SK-N-SH treated with all-trans-retinoic acid at 6 μM for 48 hours (cell line): ENCODE data around the gene ADAM10.

Experiments used
- ARNTL ChIP-seq: fragments of 450-650 bp; formaldehyde crosslinking; IDR thresholded peaks from 2 replicates; pipeline ENCODE4 v1.5.0; 2020; ENCODE audit warnings: low read depth, mild to moderate bottlenecking, moderate library complexity, borderline replicate concordance
- CSDC2 ChIP-seq: fragments of 250-450 bp; sonication (Bioruptor Pico); IDR thresholded peaks from 2 replicates; pipeline ENCODE4 v1.5.0; 2020; ENCODE audit warnings: mild to moderate bottlenecking, moderate library complexity
- ESRRG ChIP-seq: fragments of 250-450 bp; sonication (Bioruptor Pico); IDR thresholded peaks from 2 replicates; pipeline ENCODE4 v1.6.1; 2021; ENCODE audit warnings: mild to moderate bottlenecking
- GLIS3 ChIP-seq: fragments of 250-450 bp; sonication (Bioruptor Pico); IDR thresholded peaks from 2 replicates; pipeline ENCODE4 v1.5.0; 2020; ENCODE audit warnings: mild to moderate bottlenecking, moderate library complexity
- PATZ1 ChIP-seq: fragments of 250-450 bp; sonication (Bioruptor Pico); IDR thresholded peaks from 2 replicates; pipeline ENCODE4 v1.8.0; 2020; ENCODE audit warnings: mild to moderate bottlenecking, moderate library complexity, borderline replicate concordance
- POU6F1 ChIP-seq: fragments of 250-450 bp; sonication (Bioruptor Pico); IDR thresholded peaks from 2 replicates; pipeline ENCODE4 v1.8.0; 2021; ENCODE audit warnings: low read depth, mild to moderate bottlenecking, moderate library complexity, borderline replicate concordance
- TCF4 ChIP-seq: fragments of 250-450 bp; sonication (Bioruptor Pico); IDR thresholded peaks from 2 replicates; pipeline ENCODE4 v1.8.0; 2021; ENCODE audit warnings: mild to moderate bottlenecking, moderate library complexity, borderline replicate concordance
- ZFP30 ChIP-seq: fragments of 450-650 bp; formaldehyde crosslinking; IDR thresholded peaks from 2 replicates; pipeline ENCODE4 v1.5.0; 2022; ENCODE audit warnings: mild to moderate bottlenecking, moderate library complexity
- ZNF565 ChIP-seq: fragments of 450-650 bp; formaldehyde crosslinking; conservative IDR thresholded peaks from 2 replicates; pipeline ENCODE4 v1.5.0; 2020; ENCODE audit warnings: low read depth, mild to moderate bottlenecking, moderate library complexity
- ZNF70 ChIP-seq: fragments of 450-650 bp; formaldehyde crosslinking; IDR thresholded peaks from 2 replicates; pipeline ENCODE4 v1.5.0; 2020; ENCODE audit warnings: mild to moderate bottlenecking, moderate library complexity

- TF ChIP-seq CSDC2 (CRISPR knock-in tag) (no peak), ARNTL (no peak), ESRRG (CRISPR knock-in tag) (no peak), ZNF70 (CRISPR knock-in tag) (no peak), ZFP30 (no peak), PATZ1 (CRISPR knock-in tag) (no peak), TCF4 (no peak), ZNF565 (CRISPR knock-in tag) (no peak), GLIS3 (CRISPR knock-in tag) (no peak), POU6F1 (no peak)
These were observed 45.9 kb downstream of the ADAM10 start for GRCh38 chr15:58703610-58704009.
